Heart right ventricle (tissue), 16 donors: ENCODE results near the gene C5orf22. TPM values are rescaled to one million over a fixed set of nuclear protein-coding genes. Genes with fewer than 3 reads are reported as not detected.

ENCODE experiments used
- ATAC-seq, 8 donors: fragments of 200-7000 bp; cut with Tn5 transposase; one replicate each; pipeline ENCODE4 v1.9.1; 2020; ENCODE audit warnings: mild to moderate bottlenecking in 8 of 8, moderate library complexity in 8 of 8, moderate number of reproducible peaks in 1 of 8
- DNase-seq, 2 donors: peaks; one replicate each; pipeline ENCODE4 v3.0.0-alpha.2; 2020
- H3K27ac ChIP-seq, 10 donors: fragments of 200-600 bp; sonication (generic) in 2 of 10; one replicate each; pipeline versions ENCODE4 v1.5.0 to v1.8.0; 2020 to 2022; ENCODE audit warnings: mild to moderate bottlenecking in 3 of 10
- H3K27me3 ChIP-seq, 7 donors: fragments of 200-600 bp; one replicate each; pipeline ENCODE4 v1.8.0; 2021 to 2022; ENCODE audit warnings: mild to moderate bottlenecking in 2 of 7
- H3K36me3 ChIP-seq, 9 donors: fragments of 200-600 bp; sonication (generic) in 1 of 9; one replicate each; pipeline versions ENCODE4 v1.5.0 to v1.8.0; 2020 to 2022; ENCODE audit warnings: mild to moderate bottlenecking in 2 of 9
- H3K4me1 ChIP-seq, 9 donors: fragments of 200-600 bp; sonication (generic) in 1 of 9; one replicate each; pipeline versions ENCODE4 v1.5.0 to v1.8.0; 2020 to 2022; ENCODE audit warnings: mild to moderate bottlenecking in 4 of 9
- H3K4me3 ChIP-seq, 10 donors: fragments of 200-600 bp; sonication (generic) in 2 of 10; one replicate each; pipeline versions ENCODE4 v1.5.0 to v1.8.0; 2020 to 2022; ENCODE audit warnings: mild to moderate bottlenecking in 7 of 10, moderate library complexity in 2 of 10
- H3K9me3 ChIP-seq, 11 donors: fragments of 200-600 bp in 10 of 11; sonication (generic) in 2 of 11; one replicate each; pipeline versions ENCODE4 v1.5.0 to v1.8.0; 2013 to 2022; ENCODE audit warnings: mild to moderate bottlenecking in 2 of 11, control low read depth in 1 of 11, moderate library complexity in 1 of 11
- WGBS, 2 donors: extraction: QIAGEN DNeasy Blood & Tissue Kit; methylation state at CpG; one replicate each; pipeline ENCODE4 v1.1.7; 2013; ENCODE audit warnings: inconsistent platforms in 1 of 2; 5-methylcytosine and 5-hydroxymethylcytosine counted together
- intact Hi-C, 10 donors: fragments of 100-400 bp; cut with DNase I; formaldehyde crosslinking; loops; one replicate each; pipeline versions ENCODE4 v1.11.1 to v1.14.2; 2022
- polyA plus RNA-seq, 2 donors: library from polyadenylated mRNA; stranded (reverse); fragments of 200-250 nt; gene quantifications; one replicate each; pipeline ENCODE4 v1.2.3, GENCODE V29; 2013
- total RNA-seq, 10 donors: library from RNA; stranded (reverse); fragmentation: NEBNext Ultra II Directional in 3 of 10; extraction: Animal tissue kit (Norgen Biotek cat#: 25700) in 3 of 10; gene quantifications; one replicate each; pipeline versions ENCODE4 v1.2.1 to v1.2.4, GENCODE V29; 2021 to 2023
- TF ChIP-seq, protein P1 (sequence below), 9 donors: fragments of 200-600 bp; sonication (generic) in 2 of 9; IDR thresholded peaks; one replicate each; pipeline versions ENCODE4 v1.5.0 to v1.8.0; 2021 to 2022; ENCODE audit warnings: antibody characterized with exemption in 9 of 9, mild to moderate bottlenecking in 5 of 9, moderate library complexity in 1 of 9
- donor health status: Arrhythmogenic right ventricular cardiomyopathy.
- donor health status: ischemic (EF 13 %, LVEDD 7.1; RV severe dilation, severe dysfunction).
- donor health status: healthy with polysubstance abuse.
- donor health status: DM: no; HTN: yes; CAD: no.
- donor health status: DM: no; HTN: no; CAD: no.
- donor health status: ischemic (EF 25% LVEDD 6.9; RV normal size, moderate dysfunction).
- donor health status: ischemic (EF 25% LVEDD 5.7; RV mildly dilated, moderate dysfunction).
- donor health status: healthy.
- donor health status: DM: yes; HTN: yes; CAD: no.
- donor health status: Ischemic cardiomyopathy.
- donor health status: ischemic (EF 35%, LVEDD 5.7; RV mildly dilated, moderate dysfunction).
- donor health status: nonischemic (EF 11% LVEDD 7.7; RV severe dilation, severe dysfunction).
- donor health status: DM: yes; HTN: yes; CAD: no.
- donor health status: PGD.
- donor health status: ischemic (EF 29% LVEDD 5.4; RV normal size, mild dysfunction).
- donor health status: nonischemic (EF 23%, LVEDD 6.1; RV moderate dilation, normal function).

The C5orf22 gene
- total and polyA plus RNA-seq, 12 donors: 5.7 to 33.0 (median 23.6) TPM

DNA sequence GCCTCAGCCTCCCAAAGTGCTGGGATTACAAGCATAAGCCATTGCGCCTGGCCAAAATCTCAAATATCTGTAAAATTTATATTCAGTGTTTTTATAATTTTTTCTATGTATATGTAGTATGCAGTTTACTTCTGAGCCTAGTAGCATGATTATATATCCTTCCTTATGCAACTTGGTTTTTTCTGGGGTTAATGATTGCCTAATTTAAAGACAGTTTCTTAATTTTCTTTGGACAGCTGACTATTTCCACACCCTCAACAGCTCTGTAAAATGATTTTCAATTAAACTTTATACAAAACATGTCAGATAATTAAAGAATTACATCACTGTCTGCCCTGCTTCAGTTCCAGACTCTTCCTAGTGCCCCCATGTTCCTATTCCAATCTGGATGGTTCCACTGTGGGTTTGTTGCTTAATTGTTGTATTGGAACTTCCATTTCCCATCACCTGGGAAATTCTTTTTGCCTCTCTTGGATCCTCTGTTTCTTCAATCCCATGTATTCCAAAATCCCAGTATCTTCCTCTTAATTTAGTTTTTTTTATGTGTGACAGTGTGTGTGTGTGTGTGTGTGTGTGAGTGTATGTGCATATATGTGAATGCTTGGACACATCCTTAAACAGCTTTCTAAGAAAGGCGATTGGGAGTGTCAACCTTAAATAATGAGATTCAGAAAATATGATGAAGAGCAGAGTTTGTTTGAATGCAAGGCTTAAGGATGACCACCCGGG, 53.2 kb downstream of the C5orf22 start:
- Histone ChIP-seq H3K4me1 (peaks cover 0 to 5% (median 0%) of the 10 kb centered on the region in 9 donors), H3K9me3 (peaks cover 0 to 12% (median 0%) of the 10 kb centered on the region in 11 donors), H3K4me3 (no peak overlapping the region), H3K27me3 (no peaks in the 10 kb centered on the region), H3K36me3 (no peaks in the 10 kb centered on the region), H3K27ac (no peak overlapping the region)
- TF ChIP-seq, protein P1, sequence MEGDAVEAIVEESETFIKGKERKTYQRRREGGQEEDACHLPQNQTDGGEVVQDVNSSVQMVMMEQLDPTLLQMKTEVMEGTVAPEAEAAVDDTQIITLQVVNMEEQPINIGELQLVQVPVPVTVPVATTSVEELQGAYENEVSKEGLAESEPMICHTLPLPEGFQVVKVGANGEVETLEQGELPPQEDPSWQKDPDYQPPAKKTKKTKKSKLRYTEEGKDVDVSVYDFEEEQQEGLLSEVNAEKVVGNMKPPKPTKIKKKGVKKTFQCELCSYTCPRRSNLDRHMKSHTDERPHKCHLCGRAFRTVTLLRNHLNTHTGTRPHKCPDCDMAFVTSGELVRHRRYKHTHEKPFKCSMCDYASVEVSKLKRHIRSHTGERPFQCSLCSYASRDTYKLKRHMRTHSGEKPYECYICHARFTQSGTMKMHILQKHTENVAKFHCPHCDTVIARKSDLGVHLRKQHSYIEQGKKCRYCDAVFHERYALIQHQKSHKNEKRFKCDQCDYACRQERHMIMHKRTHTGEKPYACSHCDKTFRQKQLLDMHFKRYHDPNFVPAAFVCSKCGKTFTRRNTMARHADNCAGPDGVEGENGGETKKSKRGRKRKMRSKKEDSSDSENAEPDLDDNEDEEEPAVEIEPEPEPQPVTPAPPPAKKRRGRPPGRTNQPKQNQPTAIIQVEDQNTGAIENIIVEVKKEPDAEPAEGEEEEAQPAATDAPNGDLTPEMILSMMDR (IDR thresholded peaks at IDR 0.05): no peak
- intact Hi-C loops: loop anchor here in 4 of 10 donors (5.0 to 10.0 kb wide), 3 partner anchors 37 to 509 kb away; no protein-coding TSS in a partner anchor
- WGBS, 2 donors: 94 to 96% methylated on average over 3 of the region's 3 CpGs
- ATAC-seq (no peak), DNase-seq (no peak)

DNA sequence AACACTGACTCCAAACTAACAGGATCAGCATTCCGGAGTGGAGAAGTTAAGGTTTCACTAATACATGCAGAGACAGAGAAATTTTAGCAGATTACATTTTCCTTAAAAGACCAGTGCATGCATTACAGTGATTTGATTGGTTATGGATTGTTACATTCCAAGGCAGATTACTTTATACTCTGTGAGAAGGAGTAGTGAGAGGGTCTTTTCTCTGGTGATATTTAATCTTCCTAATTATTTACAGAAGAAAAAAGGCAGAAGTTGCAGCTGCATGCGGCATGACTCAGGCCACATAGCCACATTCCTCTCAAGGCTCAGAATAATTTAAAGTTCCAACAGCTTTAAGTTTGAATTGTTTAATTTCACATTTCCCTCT, 53.8 kb downstream of the C5orf22 start:
- H3K27ac ChIP-seq: no peak overlapping the region
- ATAC-seq (no peak), DNase-seq (no peak)
- intact Hi-C loops: loop anchor here in 4 of 10 donors (5.0 to 10.0 kb wide), 3 partner anchors 36 to 509 kb away; no protein-coding TSS in a partner anchor
- WGBS, 2 donors: 85 to 89% methylated on average over 2 of the region's 2 CpGs
- H3K4me1 ChIP-seq: peaks cover 0 to 5% (median 0%) of the 10 kb centered on the region in 9 donors
- TF ChIP-seq, protein P1 (IDR thresholded peaks at IDR 0.05): no peak
- H3K9me3 ChIP-seq: peaks cover 0 to 12% (median 0%) of the 10 kb centered on the region in 11 donors
- no peaks in the 10 kb centered on the region for H3K27me3 ChIP-seq
- H3K4me3 ChIP-seq: no peak overlapping the region
- H3K36me3 ChIP-seq: no peaks in the 10 kb centered on the region

DNA sequence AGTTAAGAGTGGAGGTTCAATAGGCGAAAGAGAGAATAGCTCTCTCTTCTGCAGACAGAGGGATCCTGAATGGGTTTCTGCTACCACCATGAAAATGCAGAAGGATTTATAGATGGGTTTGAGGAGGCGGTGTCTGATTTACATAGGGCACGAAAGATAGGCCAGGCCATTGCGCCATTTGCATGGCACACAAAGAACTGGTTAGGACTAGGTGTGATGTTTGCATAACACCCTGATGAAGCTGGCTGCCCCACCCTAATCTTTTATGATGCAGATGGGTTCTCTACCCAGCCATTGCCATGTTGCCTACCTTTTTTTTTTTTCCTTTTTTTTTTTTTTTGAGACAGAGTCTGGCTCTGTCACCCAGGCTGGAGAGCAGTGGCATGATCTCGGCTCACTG, 55.4 kb downstream of the C5orf22 start:
- WGBS, 2 donors: 95 to 99% methylated on average over 5 of the region's 5 CpGs
- ATAC-seq (no peak), DNase-seq (no peak)
- TF ChIP-seq, protein P1 (IDR thresholded peaks at IDR 0.05): no peak
- Histone ChIP-seq H3K9me3 (peaks cover 0 to 11% (median 0%) of the 10 kb centered on the region in 11 donors), H3K27me3 (no peaks in the 10 kb centered on the region), H3K4me1 (peaks cover 0 to 5% (median 0%) of the 10 kb centered on the region in 9 donors), H3K27ac (no peak overlapping the region), H3K4me3 (no peak overlapping the region), H3K36me3 (no peaks in the 10 kb centered on the region)
- intact Hi-C loops: loop anchor here in 4 of 10 donors (5.0 to 10.0 kb wide), 3 partner anchors 35 to 507 kb away; no protein-coding TSS in a partner anchor

DNA sequence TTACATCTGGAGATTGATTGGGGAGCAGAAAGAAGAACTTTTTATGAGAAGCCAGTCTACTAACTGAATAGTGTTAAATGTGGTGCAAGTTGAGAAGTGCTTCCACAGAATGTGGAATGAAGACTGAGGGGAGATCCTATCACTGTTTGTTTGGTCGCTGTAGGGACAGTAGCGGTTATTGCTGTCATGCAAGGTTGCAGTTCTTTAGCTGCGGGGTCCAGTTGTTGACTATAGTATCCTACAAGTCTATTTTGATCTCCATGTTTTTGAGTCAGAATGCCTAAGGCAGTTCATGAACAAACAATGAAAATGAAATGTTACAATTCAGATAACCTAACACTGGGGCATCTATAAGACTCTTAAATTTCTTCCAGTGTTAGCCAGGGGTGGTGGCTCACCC, 61.6 kb downstream of the C5orf22 start:
- H3K4me1 ChIP-seq: peaks cover 0 to 5% (median 0%) of the 10 kb centered on the region in 9 donors
- ATAC-seq: no peak
- no peak for DNase-seq
- intact Hi-C loops: no loop called here
- no peaks in the 10 kb centered on the region for H3K36me3 ChIP-seq
- TF ChIP-seq, protein P1 (IDR thresholded peaks at IDR 0.05): no peak
- H3K4me3 ChIP-seq: no peak overlapping the region
- H3K9me3 ChIP-seq: no peaks in the 10 kb centered on the region
- WGBS, 2 donors: 89 to 90% methylated on average over 3 of the region's 3 CpGs
- H3K27ac ChIP-seq: no peak overlapping the region
- peaks cover 0 to 2% (median 0%) of the 10 kb centered on the region in 7 donors for H3K27me3 ChIP-seq
